Activated CD8-positive, alpha-beta T cell treated with anti-CD3 and anti-CD28 coated beads for 36 hours (primary cell): ENCODE data around the gene CCDC124. TPM values are rescaled to one million over a fixed set of nuclear protein-coding genes. Genes with fewer than 3 reads are reported as not detected.
A peak's percentile ranks its signal among the peaks of the same experiment; 100 is the strongest.

ENCODE experiments used
- ATAC-seq: fragments of 200-7000 bp; cut with Tn5 transposase; one replicate; pipeline ENCODE4 v1.10.0; 2021; ENCODE audit warnings: mild to moderate bottlenecking, moderate library complexity
- CTCF ChIA-PET: fragments of 350-600 bp; sonication (Branson Sonifier 250); formaldehyde crosslinking; loops from one replicate; lab custom pipeline; 2021; ENCODE audit warnings: antibody characterized with exemption; lab: Charles Lee
- POLR2A ChIA-PET: fragments of 350-600 bp; sonication (Branson Sonifier 250); formaldehyde crosslinking; loops from one replicate; lab custom pipeline; 2021; ENCODE audit warnings: antibody characterized with exemption; lab: Charles Lee
- DNase-seq: peaks from one replicate; pipeline ENCODE4 v3.0.0-alpha.2; 2020
- H3K27ac Mint-ChIP-seq: one replicate; pipeline ENCODE4 v1.8.0; 2021; ENCODE audit warnings: mild to moderate bottlenecking, mixed read lengths
- H3K27me3 Mint-ChIP-seq: one replicate; pipeline ENCODE4 v1.8.0; 2021; ENCODE audit warnings: mixed read lengths
- H3K36me3 Mint-ChIP-seq: one replicate; pipeline ENCODE4 v1.8.0; 2021; ENCODE audit warnings: low read depth, mixed read lengths
- H3K4me1 Mint-ChIP-seq: one replicate; pipeline ENCODE4 v1.8.0; 2021; ENCODE audit warnings: low read depth, mixed read lengths
- H3K4me3 Mint-ChIP-seq: one replicate; pipeline ENCODE4 v1.8.0; 2021; ENCODE audit warnings: mild to moderate bottlenecking, moderate library complexity, mixed read lengths
- H3K9me3 Mint-ChIP-seq: one replicate; pipeline ENCODE4 v1.8.0; 2021; ENCODE audit warnings: mixed read lengths
- intact Hi-C: fragments of 100-400 bp; cut with micrococcal nuclease; formaldehyde crosslinking; loops from one replicate; pipeline ENCODE4 v1.10.0; 2022
- total RNA-seq, 2 experiments: library from RNA; stranded (reverse); gene quantifications; one replicate each; pipeline ENCODE4 v1.2.3, GENCODE V29; 2021
- TF ChIP-seq, protein P1 (sequence below): fragments of 200-600 bp; IDR thresholded peaks from one replicate; pipeline ENCODE4 v1.8.0; 2022; ENCODE audit warnings: antibody characterized with exemption, mild to moderate bottlenecking

Gene CCDC124
- total RNA-seq, 2 experiments from 2014 or later, result 120 to 129 TPM

DNA sequence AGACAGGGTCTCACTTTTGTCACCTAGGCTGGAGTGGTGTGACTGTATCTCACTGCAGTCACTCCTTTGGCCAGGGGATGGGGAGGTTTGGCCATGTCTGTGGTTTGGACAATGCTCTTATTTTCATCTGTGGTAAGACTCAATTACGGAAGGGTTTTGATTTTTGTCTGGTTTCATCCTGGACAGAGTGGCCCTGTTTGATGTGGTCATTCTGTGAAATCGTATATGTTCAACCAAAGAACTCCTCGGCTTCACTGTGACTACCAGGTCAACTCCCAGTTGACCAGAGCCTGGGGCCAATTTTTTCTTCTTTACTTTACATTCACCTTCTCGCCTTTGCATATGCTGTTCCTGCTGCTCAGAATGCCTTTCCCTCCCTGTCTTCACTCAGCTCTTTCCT, 6.8 kb upstream of the CCDC124 start:
- no peaks in the 10 kb centered on the region for H3K36me3 Mint-ChIP-seq
- TF ChIP-seq, protein P1, sequence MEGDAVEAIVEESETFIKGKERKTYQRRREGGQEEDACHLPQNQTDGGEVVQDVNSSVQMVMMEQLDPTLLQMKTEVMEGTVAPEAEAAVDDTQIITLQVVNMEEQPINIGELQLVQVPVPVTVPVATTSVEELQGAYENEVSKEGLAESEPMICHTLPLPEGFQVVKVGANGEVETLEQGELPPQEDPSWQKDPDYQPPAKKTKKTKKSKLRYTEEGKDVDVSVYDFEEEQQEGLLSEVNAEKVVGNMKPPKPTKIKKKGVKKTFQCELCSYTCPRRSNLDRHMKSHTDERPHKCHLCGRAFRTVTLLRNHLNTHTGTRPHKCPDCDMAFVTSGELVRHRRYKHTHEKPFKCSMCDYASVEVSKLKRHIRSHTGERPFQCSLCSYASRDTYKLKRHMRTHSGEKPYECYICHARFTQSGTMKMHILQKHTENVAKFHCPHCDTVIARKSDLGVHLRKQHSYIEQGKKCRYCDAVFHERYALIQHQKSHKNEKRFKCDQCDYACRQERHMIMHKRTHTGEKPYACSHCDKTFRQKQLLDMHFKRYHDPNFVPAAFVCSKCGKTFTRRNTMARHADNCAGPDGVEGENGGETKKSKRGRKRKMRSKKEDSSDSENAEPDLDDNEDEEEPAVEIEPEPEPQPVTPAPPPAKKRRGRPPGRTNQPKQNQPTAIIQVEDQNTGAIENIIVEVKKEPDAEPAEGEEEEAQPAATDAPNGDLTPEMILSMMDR, result no peak
- ATAC-seq (no peak), DNase-seq (no peak)
- H3K27ac Mint-ChIP-seq, result no peak overlapping the region
- intact Hi-C loops, result no loop called here
- H3K4me1 Mint-ChIP-seq, result peaks cover 7% of the 10 kb centered on the region
- peaks cover 3% of the 10 kb centered on the region for H3K27me3 Mint-ChIP-seq
- POLR2A ChIA-PET, result interaction anchor here (1.7 kb wide), 1 partner anchor 66 kb away, joined by 4 read pairs; the partner anchor contains the start of gene RPL18A
- H3K9me3 Mint-ChIP-seq, result no peaks in the 10 kb centered on the region
- H3K4me3 Mint-ChIP-seq, result no peak overlapping the region
- CTCF ChIA-PET, result no interaction called here

- no peaks in the 10 kb centered on the region for H3K36me3 Mint-ChIP-seq
- ChIA-PET POLR2A (interaction anchor here (7.2 kb wide), 1 partner anchor 64 kb away, joined by 81 read pairs; no protein-coding TSS in a partner anchor), CTCF (interaction anchor here (0.6 to 6.7 kb wide), 4 partner anchors 9 to 72 kb away, joined by 3 to 194 read pairs (median 12); partner anchors contain the start of genes RPL18A and SLC5A5)
- H3K9me3 Mint-ChIP-seq, result no peaks in the 10 kb centered on the region
- intact Hi-C loops, result no loop called here
- DNase-seq (no peak), ATAC-seq (no peak)
- no peak overlapping the region for H3K4me3 Mint-ChIP-seq
- peaks cover 22% of the 10 kb centered on the region for H3K4me1 Mint-ChIP-seq
- TF ChIP-seq, protein P1, result no peak
- no peak overlapping the region for H3K27ac Mint-ChIP-seq
- peaks cover 3% of the 10 kb centered on the region for H3K27me3 Mint-ChIP-seq
Observed at GRCh38 chr19:17929056-17929455, 3.8 kb upstream of the CCDC124 start.

GRCh38 chr19:17931532-17932191, 1.2 kb upstream of the CCDC124 start:
- ChIA-PET CTCF (interaction anchor here (0.6 to 6.7 kb wide), 20 partner anchors 12 to 325 kb away, joined by 3 to 194 read pairs (median 5); partner anchors contain the start of genes JAK3, RPL18A and SLC5A5), POLR2A (interaction anchor here (1.1 to 7.2 kb wide), 9 partner anchors 14 to 328 kb away, joined by 3 to 123 read pairs (median 6); partner anchors contain the start of gene RPL18A)
- H3K27ac Mint-ChIP-seq, result peak overlapping the region; percentile 42
- H3K36me3 Mint-ChIP-seq, result peaks cover 3% of the 10 kb centered on the region
- ATAC-seq (no peak), DNase-seq (peak; percentile 19)
- TF ChIP-seq, protein P1, result no peak
- no peaks in the 10 kb centered on the region for H3K9me3 Mint-ChIP-seq
- H3K4me3 Mint-ChIP-seq, result peak overlapping the region; percentile 88
- intact Hi-C loops, result loop anchor here (2.0 to 5.0 kb wide), 2 partner anchors 59 to 73 kb away; partner anchors contain the start of genes RPL18A and SLC5A5
- H3K4me1 Mint-ChIP-seq, result peaks cover 24% of the 10 kb centered on the region
- peaks cover 2% of the 10 kb centered on the region for H3K27me3 Mint-ChIP-seq

- ChIA-PET CTCF (interaction anchor here (0.6 to 6.7 kb wide), 22 partner anchors 13 to 625 kb away, joined by 3 to 194 read pairs (median 5); partner anchors contain the start of genes B3GNT3, DDA1, RPL18A and SLC5A5), POLR2A (interaction anchor here (0.8 to 7.2 kb wide), 16 partner anchors 12 to 526 kb away, joined by 3 to 123 read pairs (median 4); partner anchors contain the start of genes RPL18A and SLC5A5)
- H3K4me1 Mint-ChIP-seq, result peaks cover 24% of the 10 kb centered on the region
- DNase-seq (no peak), ATAC-seq (no peak)
- peak overlapping the region; percentile 97 for H3K27ac Mint-ChIP-seq
- no peaks in the 10 kb centered on the region for H3K9me3 Mint-ChIP-seq
- TF ChIP-seq, protein P1, result no peak
- peak overlapping the region; percentile 88 for H3K4me3 Mint-ChIP-seq
- intact Hi-C loops, result loop anchor here (2.0 to 5.0 kb wide), 2 partner anchors 61 to 75 kb away; partner anchors contain the start of genes RPL18A and SLC5A5
- H3K36me3 Mint-ChIP-seq, result peaks cover 14% of the 10 kb centered on the region
- no peaks in the 10 kb centered on the region for H3K27me3 Mint-ChIP-seq
Observed at GRCh38 chr19:17933414-17934129, 757 bp downstream of the CCDC124 start.
